CD4-positive, alpha-beta T cell treated with Interleukin-17A for 1 hour (primary cell): ENCODE data around the gene IRAK3.
"Not testable (repeated sequence)": the region's sequence is repeated elsewhere in the genome, so short reads cannot be mapped to it uniquely, and the experiment has no call there.

ENCODE experiments used
- DNase-seq: peaks from one replicate; pipeline ENCODE4 v3.0.0-alpha.2; 2020

The IRAK3 gene

GRCh38 chr12:66174391-66175325, 14.4 kb upstream of the IRAK3 start:
- not testable (repeated sequence) for DNase-seq

- no peak for DNase-seq
Measured at GRCh38 chr12:66176105-66176900, 12.7 kb upstream of the IRAK3 start.

GRCh38 chr12:66182956-66183355, 6.1 kb upstream of the IRAK3 start:
- DNase-seq: no peak

GRCh38 chr12:66184822-66185221, 4.2 kb upstream of the IRAK3 start:
- not testable (repeated sequence) for DNase-seq

GRCh38 chr12:66187036-66187435, 2.0 kb upstream of the IRAK3 start:
- no peak for DNase-seq

- DNase-seq: no peak
Measured at GRCh38 chr12:66187821-66188220, 1.2 kb upstream of the IRAK3 start.

- no peak for DNase-seq
Measured at GRCh38 chr12:66189486-66189843, 451 bp downstream of the IRAK3 start.

- no peak for DNase-seq
Measured at GRCh38 chr12:66189889-66190288, 875 bp downstream of the IRAK3 start.

- DNase-seq: no peak
Measured at GRCh38 chr12:66190519-66191370, 1.7 kb downstream of the IRAK3 start.

GRCh38 chr12:66191547-66192126, 2.6 kb downstream of the IRAK3 start:
- DNase-seq: no peak

- DNase-seq: no peak
Measured at GRCh38 chr12:66194122-66194521, 5.1 kb downstream of the IRAK3 start.

- DNase-seq: no peak
Measured at GRCh38 chr12:66195242-66195641, 6.2 kb downstream of the IRAK3 start.

- no peak for DNase-seq
Measured at GRCh38 chr12:66196806-66197205, 7.8 kb downstream of the IRAK3 start.

- no peak for DNase-seq
Measured at GRCh38 chr12:66197495-66197921, 8.5 kb downstream of the IRAK3 start.

- DNase-seq: no peak
Measured at GRCh38 chr12:66199141-66199540, 10.1 kb downstream of the IRAK3 start.

GRCh38 chr12:66199831-66200509, 11.0 kb downstream of the IRAK3 start:
- no peak for DNase-seq

GRCh38 chr12:66203820-66204219, 14.8 kb downstream of the IRAK3 start:
- no peak for DNase-seq

GRCh38 chr12:66206141-66206540, 17.1 kb downstream of the IRAK3 start:
- DNase-seq: no peak

GRCh38 chr12:66210840-66211239, 21.8 kb downstream of the IRAK3 start:
- DNase-seq: no peak

- not testable (repeated sequence) for DNase-seq
Measured at GRCh38 chr12:66211573-66211972, 22.6 kb downstream of the IRAK3 start.

GRCh38 chr12:66213011-66213410, 24.0 kb downstream of the IRAK3 start:
- not testable (repeated sequence) for DNase-seq

GRCh38 chr12:66217342-66217917, 28.4 kb downstream of the IRAK3 start:
- no peak for DNase-seq
